Caco-2 (cell line): Measurements from ENCODE around the gene FAM177A1. TPM values are rescaled to one million over a fixed set of nuclear protein-coding genes. Genes with fewer than 3 reads are reported as not detected.
A peak's percentile ranks its signal among the peaks of the same experiment; 100 is the strongest.

Experiments
- BruUV-seq: library from RNA; stranded (reverse); fragments of 400-500 nt; replicated peaks from 2 replicates; lab custom pipeline; 2021; lab: Mats Ljungman, UMichigan
- CTCF ChIA-PET: fragments of 300-600 bp; sonication (Branson Sonifier 250); formaldehyde crosslinking; loops from one replicate; lab custom pipeline; 2022; ENCODE audit warnings: antibody characterized with exemption; lab: Charles Lee
- POLR2A ChIA-PET: fragments of 300-600 bp; sonication (Branson Sonifier 250); formaldehyde crosslinking; loops from one replicate; lab custom pipeline; 2022; ENCODE audit warnings: antibody characterized with exemption; lab: Charles Lee
- DNase-seq, 2 experiments: peaks; one replicate each; pipeline versions ENCODE4 v3.0.0 to v3.0.0-alpha.2; 2020 to 2022
- H3K27me3 ChIP-seq: replicated peaks from 2 replicates; pipeline ENCODE4 v1.6.0; 2011; ENCODE audit warnings: low read length; ENCODE audit not compliant: control insufficient read depth, insufficient read depth
- H3K36me3 ChIP-seq: 2 replicates; pipeline ENCODE4 v1.5.1; 2011; ENCODE audit warnings: low read length; ENCODE audit not compliant: control insufficient read depth, insufficient read depth
- H3K4me1 ChIP-seq: fragments of 250-450 bp; sonication (Bioruptor Pico); 2 replicates; pipeline ENCODE4 v1.5.1; 2020; ENCODE audit warnings: mild to moderate bottlenecking
- H3K4me3 ChIP-seq: 2 replicates; pipeline ENCODE4 v1.5.1; 2011; ENCODE audit warnings: low read depth, mild to moderate bottlenecking, control low read depth, low read length
- H3K9me3 ChIP-seq: fragments of 250-450 bp; sonication (Bioruptor Pico); 2 replicates; pipeline ENCODE4 v1.5.1; 2020; ENCODE audit warnings: mild to moderate bottlenecking, moderate library complexity
- H3K27ac Mint-ChIP-seq: one replicate; pipeline ENCODE4 v1.8.0; 2022; ENCODE audit warnings: mixed read lengths; ENCODE audit not compliant: unreplicated experiment
- H3K27me3 Mint-ChIP-seq: one replicate; pipeline ENCODE4 v1.8.0; 2022; ENCODE audit warnings: mixed read lengths; ENCODE audit not compliant: insufficient read depth, unreplicated experiment
- H3K36me3 Mint-ChIP-seq: one replicate; pipeline ENCODE4 v1.8.0; 2022; ENCODE audit warnings: mild to moderate bottlenecking, mixed read lengths; ENCODE audit not compliant: insufficient read depth, unreplicated experiment
- H3K4me1 Mint-ChIP-seq: one replicate; pipeline ENCODE4 v1.8.0; 2022; ENCODE audit warnings: low read depth, mixed read lengths; ENCODE audit not compliant: unreplicated experiment
- H3K4me3 Mint-ChIP-seq: one replicate; pipeline ENCODE4 v1.8.0; 2022; ENCODE audit warnings: mild to moderate bottlenecking, moderate library complexity, mixed read lengths; ENCODE audit not compliant: unreplicated experiment
- H3K9me3 Mint-ChIP-seq: one replicate; pipeline ENCODE4 v1.8.0; 2022; ENCODE audit warnings: mixed read lengths; ENCODE audit not compliant: unreplicated experiment
- CTCF ChIP-seq, 2 experiments: fragments of 200-600 bp in 1 of 2; IDR thresholded peaks; 1 replicate in 1 of 2; 2 replicates in 1 of 2; pipeline versions ENCODE4 v1.5.1 to v1.8.0; 2011 to 2022; ENCODE audit warnings: antibody characterized with exemption in 1 of 2, control low read depth in 1 of 2, inconsistent platforms in 1 of 2, low read depth in 1 of 2, low read length in 1 of 2, mild to moderate bottlenecking in 1 of 2, moderate library complexity in 1 of 2; ENCODE audit not compliant: insufficient read depth in 1 of 2, severe bottlenecking in 1 of 2, unreplicated experiment in 1 of 2
- intact Hi-C: fragments of 100-400 bp; cut with micrococcal nuclease; formaldehyde crosslinking; loops from one replicate; pipeline ENCODE4 v1.10.0; 2022; ENCODE audit not compliant: unreplicated experiment
- total RNA-seq: library from RNA; stranded (reverse); gene quantifications from 2 replicates; pipeline ENCODE4 v1.2.3, GENCODE V29; 2022

The FAM177A1 gene
- total RNA-seq, 1 experiment from 2014 or later, result 73.6 TPM

GRCh38 chr14:35116242-35116641 is 70.2 kb downstream of the FAM177A1 start:
- Mint-ChIP-seq H3K9me3 (no peaks in the 10 kb centered on the region), H3K27ac (no peak overlapping the region), H3K27me3 (no peaks in the 10 kb centered on the region), H3K36me3 (peaks cover 73% of the 10 kb centered on the region), H3K4me3 (no peak overlapping the region), H3K4me1 (peaks cover 33% of the 10 kb centered on the region)
- Histone ChIP-seq H3K36me3 (peaks cover 2% of the 10 kb centered on the region; the same call in 1 of the 2 replicates), H3K4me1 (peaks cover 21% of the 10 kb centered on the region), H3K9me3 (no peaks in the 10 kb centered on the region), H3K27me3 (no peaks in the 10 kb centered on the region), H3K4me3 (no peak overlapping the region)
- BruUV-seq, result no TSS peak
- ChIA-PET POLR2A (no interaction called here), CTCF (no interaction called here)
- no peak for TF ChIP-seq CTCF (IDR thresholded peaks at IDR 0.05; ENCODE audit: insufficient read depth in 1 of 2, low read depth in 1 of 2, low read length in 1 of 2, severe bottlenecking in 1 of 2, unreplicated experiment in 1 of 2)
- DNase-seq, result no peak
- intact Hi-C loops, result no loop called here

GRCh38 chr14:35117112-35117511 is 71.0 kb downstream of the FAM177A1 start:
- Histone ChIP-seq H3K27me3 (no peaks in the 10 kb centered on the region), H3K9me3 (no peaks in the 10 kb centered on the region), H3K36me3 (peaks cover 2% of the 10 kb centered on the region; the same call in 1 of the 2 replicates), H3K4me1 (peaks cover 18% of the 10 kb centered on the region), H3K4me3 (no peak overlapping the region)
- intact Hi-C loops, result no loop called here
- Mint-ChIP-seq H3K27ac (no peak overlapping the region), H3K4me3 (no peak overlapping the region), H3K4me1 (peaks cover 36% of the 10 kb centered on the region), H3K9me3 (no peaks in the 10 kb centered on the region), H3K36me3 (peaks cover 73% of the 10 kb centered on the region), H3K27me3 (no peaks in the 10 kb centered on the region)
- CTCF ChIA-PET, result no interaction called here
- no peak for DNase-seq
- no peak for TF ChIP-seq CTCF (IDR thresholded peaks at IDR 0.05; ENCODE audit: insufficient read depth in 1 of 2, low read depth in 1 of 2, low read length in 1 of 2, severe bottlenecking in 1 of 2, unreplicated experiment in 1 of 2)
- POLR2A ChIA-PET, result interaction anchor here (0.6 kb wide), 1 partner anchor 71 kb away, joined by 3 read pairs; the partner anchor contains the start of gene FAM177A1
- no TSS peak for BruUV-seq

GRCh38 chr14:35121026-35121886 is 75.2 kb downstream of the FAM177A1 start:
- DNase-seq, result no peak
- Histone ChIP-seq H3K4me3 (peak overlapping the region; percentile 70), H3K9me3 (no peaks in the 10 kb centered on the region), H3K36me3 (no peaks in the 10 kb centered on the region), H3K4me1 (no peaks in the 10 kb centered on the region), H3K27me3 (no peaks in the 10 kb centered on the region)
- H3K36me3 Mint-ChIP-seq, result peaks cover 59% of the 10 kb centered on the region
- peak overlapping the region; percentile 100 for H3K27ac Mint-ChIP-seq
- TSS peak; percentile 66 for BruUV-seq
- no peaks in the 10 kb centered on the region for H3K27me3 Mint-ChIP-seq
- intact Hi-C loops, result loop anchor here (1.0 to 10.0 kb wide), 4 partner anchors 8 to 284 kb away; partner anchors contain the start of genes NFKBIA, PSMA6 and SRP54
- ChIA-PET POLR2A (interaction anchor here (0.5 to 2.1 kb wide), 8 partner anchors 38 to 1199 kb away, joined by 3 to 35 read pairs (median 8); partner anchors contain the start of genes FAM177A1, MBIP, NFKBIA and PSMA6), CTCF (no interaction called here)
- H3K4me1 Mint-ChIP-seq, result peaks cover 37% of the 10 kb centered on the region
- H3K4me3 Mint-ChIP-seq, result peak overlapping the region; percentile 88
- H3K9me3 Mint-ChIP-seq, result no peaks in the 10 kb centered on the region
- no peak for TF ChIP-seq CTCF (IDR thresholded peaks at IDR 0.05; ENCODE audit: insufficient read depth in 1 of 2, low read depth in 1 of 2, low read length in 1 of 2, severe bottlenecking in 1 of 2, unreplicated experiment in 1 of 2)
